Measurements from ENCODE around the gene UMOD.

UMOD gene

GRCh38 chr16:20333120-20333519 lies 19.4 kb downstream of the UMOD start:
- Histone ChIP-seq H3K4me3 (ENCODE audit: severe bottlenecking) (no peak overlapping the region), H3K27me3 (ENCODE audit: insufficient read depth, poor library complexity, severe bottlenecking) (peaks cover 4% of the 10 kb centered on the region), H3K4me1 (ENCODE audit: insufficient read depth, poor library complexity, severe bottlenecking) (no peaks in the 10 kb centered on the region), H3K9me3 (ENCODE audit: severe bottlenecking) (no peaks in the 10 kb centered on the region), H3K36me3 (ENCODE audit: low read depth) (no peaks in the 10 kb centered on the region), H3K27ac (ENCODE audit: poor library complexity, severe bottlenecking) (no peak overlapping the region)
- TF ChIP-seq CTCF (IDR thresholded peaks at IDR 0.05; ENCODE audit: poor library complexity, severe bottlenecking): no peak
- ATAC-seq (ENCODE audit: low read depth) (no peak), DNase-seq (ENCODE audit: low spot score) (no peak)

GRCh38 chr16:20332411-20332810 lies 20.1 kb downstream of the UMOD start:
- TF ChIP-seq CTCF (IDR thresholded peaks at IDR 0.05; ENCODE audit: poor library complexity, severe bottlenecking): no peak
- DNase-seq (ENCODE audit: low spot score): no peak
- Histone ChIP-seq H3K36me3 (ENCODE audit: low read depth) (no peaks in the 10 kb centered on the region), H3K27ac (ENCODE audit: poor library complexity, severe bottlenecking) (no peak overlapping the region), H3K4me1 (ENCODE audit: insufficient read depth, poor library complexity, severe bottlenecking) (no peaks in the 10 kb centered on the region), H3K27me3 (ENCODE audit: insufficient read depth, poor library complexity, severe bottlenecking) (peaks cover 4% of the 10 kb centered on the region), H3K9me3 (ENCODE audit: severe bottlenecking) (no peaks in the 10 kb centered on the region), H3K4me3 (ENCODE audit: severe bottlenecking) (no peak overlapping the region)
- ATAC-seq (ENCODE audit: low read depth): no peak

- no peak for TF ChIP-seq CTCF (IDR thresholded peaks at IDR 0.05; ENCODE audit: poor library complexity, severe bottlenecking)
- H3K27ac ChIP-seq (ENCODE audit: poor library complexity, severe bottlenecking): no peak overlapping the region
- ATAC-seq (ENCODE audit: low read depth) (no peak), DNase-seq (ENCODE audit: low spot score) (no peak)
- H3K27me3 ChIP-seq (ENCODE audit: insufficient read depth, poor library complexity, severe bottlenecking): no peaks in the 10 kb centered on the region
- H3K9me3 ChIP-seq (ENCODE audit: severe bottlenecking): no peaks in the 10 kb centered on the region
- no peak overlapping the region for H3K4me3 ChIP-seq (ENCODE audit: severe bottlenecking)
- no peaks in the 10 kb centered on the region for H3K36me3 ChIP-seq (ENCODE audit: low read depth)
- H3K4me1 ChIP-seq (ENCODE audit: insufficient read depth, poor library complexity, severe bottlenecking): no peaks in the 10 kb centered on the region
Observed at GRCh38 chr16:20331635-20332034, 20.9 kb downstream of the UMOD start.

- Histone ChIP-seq H3K27me3 (ENCODE audit: insufficient read depth, poor library complexity, severe bottlenecking) (no peaks in the 10 kb centered on the region), H3K27ac (ENCODE audit: poor library complexity, severe bottlenecking) (no peak overlapping the region), H3K9me3 (ENCODE audit: severe bottlenecking) (no peaks in the 10 kb centered on the region), H3K4me1 (ENCODE audit: insufficient read depth, poor library complexity, severe bottlenecking) (no peaks in the 10 kb centered on the region), H3K4me3 (ENCODE audit: severe bottlenecking) (no peak overlapping the region), H3K36me3 (ENCODE audit: low read depth) (no peaks in the 10 kb centered on the region)
- DNase-seq (ENCODE audit: low spot score) (no peak), ATAC-seq (ENCODE audit: low read depth) (no peak)
- no peak for TF ChIP-seq CTCF (IDR thresholded peaks at IDR 0.05; ENCODE audit: poor library complexity, severe bottlenecking)
Observed at GRCh38 chr16:20329392-20330138, 22.9 kb downstream of the UMOD start.

GRCh38 chr16:20327444-20328041 lies 25.0 kb downstream of the UMOD start, which contains the start of gene GP2:
GP2 (minus strand) TSS chr16:20327513; CDS start chr16:20326431, 1,082 bp downstream.
- Histone ChIP-seq H3K4me1 (ENCODE audit: insufficient read depth, poor library complexity, severe bottlenecking) (no peaks in the 10 kb centered on the region), H3K9me3 (ENCODE audit: severe bottlenecking) (no peaks in the 10 kb centered on the region), H3K27ac (ENCODE audit: poor library complexity, severe bottlenecking) (no peak within 1 kb of the TSS), H3K27me3 (ENCODE audit: insufficient read depth, poor library complexity, severe bottlenecking) (no peaks in the 10 kb centered on the region), H3K4me3 (ENCODE audit: severe bottlenecking) (no peak within 1 kb of the TSS), H3K36me3 (ENCODE audit: low read depth) (no peaks in the 10 kb centered on the region)
- no peak for DNase-seq (ENCODE audit: low spot score)
- ATAC-seq (ENCODE audit: low read depth): no peak
- no peak for TF ChIP-seq CTCF (IDR thresholded peaks at IDR 0.05; ENCODE audit: poor library complexity, severe bottlenecking)
